NCI-H510A treated with DMSO at 0.1 percent for 48 hours (cell line): ENCODE results near the gene FAM174B.

Source experiments
- DNase-seq: peaks from one replicate; lab custom pipeline; 2025; lab: John Stamatoyannopoulos, UW

The FAM174B gene

DNA sequence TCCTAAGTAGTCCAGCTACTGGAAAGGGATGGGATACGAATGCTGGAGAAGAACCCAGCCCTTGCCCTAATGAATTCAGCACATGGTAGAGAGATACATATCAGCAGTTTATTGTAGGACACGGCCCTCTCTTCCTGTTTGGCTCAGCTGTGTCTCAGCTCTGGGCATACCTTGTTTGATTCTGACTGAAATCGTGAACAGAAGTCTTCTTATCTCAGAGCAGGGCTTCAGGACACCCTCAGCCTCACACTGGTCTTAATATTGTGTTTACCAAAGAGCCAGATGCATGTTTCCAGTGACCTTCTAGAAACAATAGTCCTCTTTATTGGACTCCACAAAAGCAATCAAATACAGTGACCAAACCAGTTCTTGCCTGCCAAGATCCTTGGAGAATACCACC is 54.7 kb downstream of the FAM174B start:
- DNase-seq = no peak

DNA sequence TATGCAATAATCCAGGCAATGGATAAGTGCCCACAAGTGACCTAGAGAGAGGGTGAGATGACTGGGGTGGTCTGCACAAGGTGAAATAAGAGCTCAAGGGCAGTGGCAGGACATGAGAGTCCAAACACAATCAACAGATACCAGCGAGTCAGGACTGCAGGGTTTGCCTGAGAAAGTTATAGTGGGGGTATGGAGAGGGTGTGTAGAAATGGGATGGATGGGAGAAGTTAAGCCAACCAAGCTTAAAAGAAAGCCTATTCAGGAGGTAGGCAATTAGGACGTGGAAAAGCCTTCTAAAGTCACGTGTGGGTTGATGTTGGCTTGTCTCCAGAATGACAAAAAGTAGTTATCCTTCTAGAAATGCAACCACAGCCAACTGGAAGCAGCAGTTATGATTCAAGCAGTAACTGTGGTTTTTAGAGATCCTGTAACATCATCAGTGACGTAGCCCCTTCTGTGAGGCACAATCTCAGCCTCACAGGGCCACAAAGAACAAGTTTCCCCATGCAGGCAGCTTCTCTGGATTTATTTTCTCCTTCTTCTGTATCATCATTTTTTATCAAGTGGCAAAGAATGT is 56.1 kb downstream of the FAM174B start:
- DNase-seq = no peak

DNA sequence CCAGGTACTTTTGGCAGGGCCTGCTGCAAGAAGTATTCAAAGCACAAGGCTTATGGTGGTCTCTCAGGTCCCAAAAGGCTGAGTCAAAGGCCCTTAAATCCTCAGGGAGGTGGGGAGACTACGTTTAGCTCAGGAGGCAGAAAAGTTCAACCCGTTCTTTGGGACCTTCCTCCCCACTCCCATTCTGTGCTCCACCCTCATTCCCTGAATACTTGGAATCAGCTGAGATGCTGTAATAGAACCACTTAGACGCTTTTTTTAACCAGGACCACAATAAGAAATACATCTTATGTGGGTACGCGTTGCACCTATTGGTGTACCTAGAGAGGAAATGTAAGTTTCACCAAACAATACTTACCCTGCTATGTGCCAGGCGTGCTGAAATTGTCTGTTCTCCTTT is 58.0 kb downstream of the FAM174B start:
- DNase-seq = no peak

DNA sequence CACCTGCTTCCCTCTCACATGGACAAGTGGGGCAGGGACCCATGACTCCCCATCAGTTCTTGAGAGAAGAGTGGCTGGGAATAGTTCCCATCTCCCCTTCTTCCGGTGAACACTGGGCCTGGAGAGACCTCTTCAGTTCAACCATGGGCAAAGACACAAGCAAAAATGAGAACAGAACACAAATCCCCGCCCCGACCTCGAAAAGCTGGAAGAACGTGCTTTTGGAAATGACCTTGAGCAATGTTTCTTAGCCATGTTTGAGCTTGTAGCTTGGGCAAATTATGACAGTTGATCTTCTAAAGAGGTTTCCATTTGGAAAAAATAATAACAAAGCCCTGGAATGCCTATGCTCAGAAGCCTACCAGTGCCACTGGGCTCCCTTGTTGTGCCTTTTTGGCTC is 59.0 kb downstream of the FAM174B start:
- DNase-seq = no peak

DNA sequence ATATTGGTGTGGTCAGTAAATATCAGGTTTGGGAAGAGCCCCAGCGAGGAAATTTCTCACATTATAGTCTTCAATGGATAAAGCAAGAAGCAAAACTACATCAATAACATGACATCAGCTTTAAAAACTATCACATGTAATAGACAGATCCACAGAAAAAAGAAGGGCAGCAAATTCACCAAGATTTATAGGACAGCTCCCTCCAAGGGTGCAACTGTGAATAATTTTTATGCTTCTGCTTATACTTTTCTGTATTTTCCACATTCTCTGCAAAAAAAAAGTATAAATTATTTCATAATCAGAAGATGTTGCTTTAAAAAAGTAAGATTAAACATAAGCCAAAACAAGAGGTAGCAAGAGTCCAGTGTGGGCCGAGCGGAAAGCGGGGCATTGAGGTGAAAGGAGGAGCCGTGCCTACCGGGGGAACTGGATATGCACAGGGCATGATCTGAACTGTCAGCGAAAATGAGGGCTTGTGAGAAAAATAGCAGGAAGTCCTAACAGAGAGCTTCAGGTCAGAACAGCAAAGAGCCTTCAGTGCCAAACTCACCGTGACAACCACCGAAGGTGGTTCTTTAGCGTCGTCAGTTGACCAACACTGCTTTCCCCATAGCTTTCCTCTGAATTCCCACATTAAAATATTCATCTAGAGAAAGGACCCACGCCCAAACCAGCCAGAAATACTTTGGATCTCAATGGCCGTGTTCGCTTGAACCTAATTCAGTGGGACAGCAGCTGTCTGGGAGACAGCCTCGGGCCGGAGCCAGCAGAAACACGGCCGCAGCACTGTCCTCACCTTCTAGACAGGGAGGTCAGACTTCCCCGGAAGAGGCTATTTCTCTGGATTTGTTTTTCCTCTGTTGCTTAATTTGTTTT is 59.8 kb downstream of the FAM174B start:
- no peak for DNase-seq

DNA sequence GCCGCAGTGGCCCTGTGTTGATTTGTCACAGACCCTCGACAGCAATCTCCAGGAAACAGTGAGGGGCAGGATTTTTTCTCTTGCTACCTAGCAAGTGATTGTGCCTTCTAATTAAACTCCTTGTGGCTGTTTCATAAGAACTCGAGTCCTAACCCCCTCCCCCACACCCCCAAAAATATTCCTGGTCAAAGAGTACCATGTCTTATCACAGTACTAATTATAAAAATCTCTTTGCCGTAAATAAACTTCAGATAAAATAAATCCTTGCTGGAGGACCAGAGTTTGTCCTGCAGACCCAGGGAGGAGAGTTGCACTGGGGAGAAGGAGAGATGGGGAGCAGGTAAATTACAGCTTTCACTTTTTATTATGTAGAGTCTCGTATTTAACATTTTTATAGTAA is 64.3 kb downstream of the FAM174B start:
- no peak for DNase-seq

DNA sequence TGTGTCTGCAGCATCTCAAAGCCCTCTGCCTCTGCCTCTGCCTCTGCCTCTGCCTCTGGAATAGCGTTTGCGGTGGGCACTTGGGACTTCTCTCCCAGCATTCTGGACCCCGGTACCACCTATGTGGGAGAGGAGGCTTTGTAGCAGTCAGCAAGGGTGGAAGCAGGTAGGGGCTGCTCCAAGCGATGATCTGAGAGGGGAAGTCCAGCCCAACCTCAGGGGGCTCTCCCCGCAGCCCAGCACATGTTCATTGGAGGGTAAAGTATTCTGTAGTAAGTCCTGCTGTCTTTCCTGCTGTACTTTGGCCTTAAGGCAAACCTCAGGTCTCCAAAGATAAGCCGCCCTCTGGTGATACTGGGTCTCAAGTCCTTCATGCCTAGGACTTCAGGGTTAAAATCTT is 68.6 kb downstream of the FAM174B start:
- no peak for DNase-seq

DNA sequence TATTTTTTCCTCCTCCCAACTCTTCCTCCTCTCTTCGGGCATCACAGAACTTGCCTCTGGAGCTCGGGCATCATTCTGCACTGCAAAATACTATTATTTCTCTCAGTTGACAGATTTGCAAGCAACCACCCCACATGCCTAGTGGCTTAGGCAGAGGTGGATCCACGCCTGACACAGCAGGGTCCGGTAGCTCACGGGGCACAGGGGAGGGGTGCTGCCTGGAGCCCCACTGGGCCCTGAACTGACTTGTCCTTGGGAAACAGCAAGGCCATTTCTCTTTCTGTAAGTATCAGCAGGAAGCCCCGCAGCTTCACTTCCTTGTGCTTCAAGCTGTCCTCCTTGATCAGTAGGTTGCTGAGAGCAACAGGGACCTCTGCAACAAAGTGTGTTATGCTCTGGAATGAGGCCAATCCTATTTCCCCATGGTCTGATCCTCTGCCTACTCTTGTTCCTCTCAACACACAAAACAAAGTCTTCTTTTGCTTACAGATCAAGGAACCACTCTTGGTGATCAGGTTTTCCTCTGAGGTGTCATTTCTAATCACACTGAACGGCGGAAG is 69.1 kb downstream of the FAM174B start:
- no peak for DNase-seq

DNA sequence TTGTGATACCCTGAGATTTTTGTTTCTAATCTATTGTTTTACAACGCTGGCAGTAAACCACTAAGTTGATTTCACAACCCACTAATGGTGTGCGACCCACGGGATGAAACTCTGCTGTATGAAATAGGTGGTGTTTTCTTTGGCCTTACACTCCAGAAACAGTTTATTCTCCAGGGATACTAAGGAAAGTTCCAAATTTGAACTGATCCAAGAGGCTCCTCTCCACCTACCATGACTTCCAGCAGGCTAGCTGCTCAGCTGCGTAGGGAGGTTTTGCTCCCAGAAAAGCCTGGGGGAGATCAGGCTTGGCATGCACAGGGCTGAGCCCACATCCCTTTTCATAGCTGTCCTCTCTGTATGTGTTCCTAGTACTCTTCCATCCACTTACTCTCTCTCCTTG is 71.5 kb downstream of the FAM174B start:
- no peak for DNase-seq

DNA sequence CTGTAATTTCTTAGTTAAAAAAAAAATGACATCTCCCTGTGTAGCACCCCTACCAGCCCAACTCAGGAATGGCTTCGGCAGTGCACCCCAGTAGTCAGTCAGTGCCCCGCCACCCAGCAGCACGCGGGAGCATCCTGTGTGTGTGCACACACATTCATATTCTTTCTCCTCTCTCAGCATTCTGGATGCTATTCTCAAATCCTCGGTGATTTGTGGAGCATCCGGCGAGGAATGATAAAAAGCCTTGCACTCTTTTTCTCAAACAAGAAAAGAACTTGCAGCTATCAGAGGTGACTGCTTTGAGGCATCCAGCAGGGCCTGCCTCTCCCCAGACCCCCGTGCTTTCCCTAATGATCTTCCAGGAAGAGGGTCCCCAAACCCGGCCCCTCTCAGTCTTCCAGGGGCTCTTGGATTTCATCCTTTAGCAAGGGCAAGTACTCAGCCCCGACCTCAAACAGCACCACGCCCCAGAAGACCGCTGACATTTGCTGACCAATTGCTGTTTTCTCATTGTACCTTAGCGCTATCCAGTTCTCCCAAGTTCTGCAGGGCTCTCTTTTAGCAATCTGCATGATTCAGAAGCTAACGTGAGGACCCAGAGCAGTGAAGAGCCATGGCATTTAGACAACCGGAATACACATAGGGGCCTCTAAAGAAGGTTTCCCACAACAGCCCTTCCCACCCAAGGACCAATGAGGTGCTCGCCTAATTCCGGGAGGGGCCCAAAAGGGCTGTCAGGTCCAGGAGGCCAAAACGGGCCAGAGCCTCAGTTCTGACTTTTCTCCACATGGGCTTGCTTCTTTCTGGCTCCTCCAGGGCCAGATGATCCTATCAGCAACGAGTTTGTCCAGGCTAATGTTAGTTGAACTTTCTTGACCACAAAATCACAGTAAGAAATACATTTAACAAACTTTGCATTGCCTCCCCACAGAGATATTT is 72.2 kb downstream of the FAM174B start:
- no peak for DNase-seq

DNA sequence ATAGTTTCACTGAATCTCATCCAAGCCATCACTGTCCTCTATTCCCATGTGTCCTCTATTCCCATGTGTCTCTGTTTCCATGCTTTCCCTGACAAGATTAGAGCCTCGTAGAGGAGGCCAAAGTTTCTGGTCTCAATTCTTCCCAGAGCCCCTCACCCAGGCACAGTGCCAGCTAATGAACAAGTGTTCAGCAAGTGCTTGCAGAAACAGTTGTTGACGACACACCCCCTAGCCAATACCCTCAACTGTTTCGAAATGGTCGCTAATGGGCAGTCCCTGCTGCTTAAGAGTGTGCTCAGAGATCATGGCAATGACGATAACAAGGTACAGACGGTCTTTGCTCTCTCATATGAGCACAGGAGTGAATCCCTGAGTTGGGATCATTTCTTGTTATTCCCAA is 73.4 kb downstream of the FAM174B start:
- no peak for DNase-seq

DNA sequence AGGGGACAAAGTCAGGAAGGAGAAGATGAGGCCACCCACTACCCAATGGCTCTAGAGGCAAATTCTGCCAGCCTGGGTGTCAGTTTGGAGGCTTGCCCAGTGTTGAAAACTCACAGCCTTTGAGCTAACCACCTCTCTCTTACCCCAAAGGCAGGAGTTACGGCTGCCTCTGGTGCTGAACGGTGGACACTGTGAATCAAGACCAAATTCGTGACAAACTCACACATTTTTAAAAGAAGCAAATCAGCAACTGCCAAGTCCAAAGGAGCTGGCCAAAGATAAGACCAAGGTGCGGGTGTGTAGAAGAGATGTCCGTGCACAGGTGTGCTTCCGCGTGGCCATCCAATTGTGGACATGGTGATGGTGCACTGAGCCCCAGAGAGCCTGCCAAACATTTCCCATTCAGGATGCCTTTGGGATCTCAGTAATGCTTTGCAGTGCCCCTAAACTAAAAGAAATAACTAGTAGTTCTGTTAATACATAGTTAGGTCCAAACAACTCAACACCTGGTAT is 74.6 kb downstream of the FAM174B start:
- DNase-seq = no peak

DNA sequence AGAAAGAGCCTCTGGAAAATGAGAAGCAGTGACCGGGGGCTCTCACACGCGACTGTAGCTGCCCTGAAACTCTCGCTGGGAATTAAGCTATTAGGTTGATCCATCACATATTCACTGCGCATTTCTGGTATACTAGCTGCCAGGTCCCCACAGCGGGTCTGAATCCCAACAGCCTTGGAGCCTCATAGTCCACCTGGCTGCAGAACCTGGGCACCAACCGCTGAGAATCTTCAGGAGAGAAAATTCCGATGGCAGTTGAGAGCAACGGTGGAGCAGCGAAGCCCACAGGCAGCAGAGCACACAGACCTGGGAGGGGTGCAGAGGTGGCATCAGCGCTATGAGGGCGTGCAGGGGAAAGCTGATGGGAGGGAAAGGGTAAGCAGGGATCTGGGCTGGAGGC is 75.1 kb downstream of the FAM174B start:
- no peak for DNase-seq

DNA sequence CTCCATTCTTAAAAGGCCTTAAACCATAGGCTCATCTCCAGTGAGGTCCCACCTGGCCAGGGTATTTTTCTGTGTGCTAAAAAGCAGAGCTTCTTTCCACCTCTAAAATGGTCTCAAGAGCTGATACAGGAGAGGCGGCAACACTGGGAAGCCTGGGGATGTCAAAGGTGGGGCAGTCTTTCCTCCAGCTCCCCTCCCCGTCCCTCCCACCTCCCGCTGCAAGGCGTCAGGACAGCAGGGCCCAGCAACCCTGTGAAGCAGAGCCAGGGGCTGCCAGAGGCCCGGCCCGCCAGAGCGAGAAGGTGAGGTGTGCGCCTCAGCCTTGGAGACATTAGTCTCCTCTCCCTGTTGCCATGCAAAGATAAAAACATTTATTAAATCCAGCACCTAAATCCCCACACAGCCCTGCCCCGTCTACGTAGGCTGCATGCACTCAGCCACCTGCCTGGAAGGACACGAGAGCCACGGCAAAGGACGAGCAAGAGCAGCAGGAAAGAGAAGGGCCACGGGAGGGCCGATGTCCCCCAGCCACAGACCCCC is 75.6 kb downstream of the FAM174B start:
- no peak for DNase-seq

DNA sequence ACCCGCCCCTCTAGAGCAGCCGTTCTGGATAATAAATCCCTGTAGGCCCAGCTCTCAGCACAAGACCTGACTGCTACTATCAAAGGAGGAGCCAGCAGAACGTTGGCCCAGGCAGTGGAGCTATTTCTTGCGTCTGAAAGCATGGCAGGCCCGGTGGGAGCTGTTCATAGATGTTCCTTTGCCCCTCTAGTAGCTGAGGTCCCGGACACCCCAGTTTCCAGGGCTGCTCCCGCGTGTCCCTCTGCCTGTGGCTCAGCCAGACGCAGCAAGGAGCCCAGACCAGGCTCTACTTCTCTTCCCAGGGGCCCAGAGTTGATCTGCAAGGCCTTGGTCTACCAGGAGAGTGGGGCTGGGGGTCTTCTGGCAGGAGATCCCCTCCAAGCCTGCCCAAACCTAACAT is 76.1 kb downstream of the FAM174B start:
- DNase-seq = no peak

DNA sequence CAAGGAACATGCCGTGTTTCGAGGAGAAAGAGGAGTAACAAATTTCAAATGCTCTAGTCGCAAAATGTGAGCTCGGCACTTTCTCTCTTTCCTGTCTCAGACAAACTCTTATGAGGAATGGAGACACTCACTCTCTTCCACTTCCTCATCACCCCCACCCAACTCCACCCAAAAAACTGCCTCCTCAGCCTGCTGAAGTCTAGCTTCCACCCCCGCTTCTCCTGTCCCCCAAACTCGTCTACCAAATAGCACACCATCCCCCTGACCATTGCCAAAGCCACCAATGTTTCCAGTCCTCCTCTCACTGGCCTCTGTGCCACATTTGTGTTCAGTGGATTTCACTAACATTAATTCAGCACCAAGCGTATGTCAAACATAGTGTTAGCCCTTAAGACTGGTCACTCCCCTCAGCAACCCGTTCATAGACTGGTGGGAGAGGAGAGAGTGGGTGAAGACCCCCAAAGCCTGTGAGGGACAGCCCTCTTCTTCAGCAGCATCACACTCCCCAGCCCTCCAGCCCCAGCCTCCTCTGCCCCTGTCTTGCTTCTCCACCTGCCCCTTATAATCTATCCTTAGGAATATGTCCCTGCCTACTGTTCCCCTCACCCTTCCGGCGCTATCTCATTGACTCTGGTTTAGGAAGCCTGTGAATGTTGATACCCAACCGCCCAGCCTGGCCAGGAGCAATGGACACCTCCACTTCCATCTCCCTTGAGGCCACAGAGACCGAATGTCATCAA is 77.3 kb downstream of the FAM174B start:
- DNase-seq = no peak

DNA sequence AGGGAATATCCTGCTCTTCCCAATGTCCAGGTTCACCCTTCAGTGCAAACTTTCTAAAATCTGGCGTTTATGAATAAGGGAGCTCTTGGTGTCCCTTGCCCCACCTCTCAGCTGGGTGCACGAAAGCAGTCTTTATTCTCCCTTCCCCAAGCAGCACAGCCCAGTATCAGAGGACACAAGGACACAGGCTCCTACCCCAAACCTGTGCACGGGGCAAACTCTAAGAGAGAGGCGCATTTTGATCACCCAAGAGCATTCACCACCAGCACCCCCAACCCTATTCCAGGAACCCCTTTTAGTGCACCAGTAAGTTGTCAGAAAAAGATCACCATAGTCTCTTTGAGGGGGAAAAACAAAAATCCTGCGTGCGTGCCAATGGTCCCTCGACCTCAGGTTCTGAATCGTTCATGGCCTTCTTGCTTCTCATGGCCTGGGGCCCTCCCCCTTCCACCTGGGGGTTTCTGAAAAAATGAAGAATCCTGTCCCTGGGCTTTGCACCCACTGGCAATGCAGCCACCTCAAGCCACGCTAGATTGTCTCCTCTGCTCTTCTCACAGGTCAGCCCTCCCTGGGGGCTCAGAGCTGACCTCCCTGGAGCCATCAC is 78.9 kb downstream of the FAM174B start:
- DNase-seq = no peak

DNA sequence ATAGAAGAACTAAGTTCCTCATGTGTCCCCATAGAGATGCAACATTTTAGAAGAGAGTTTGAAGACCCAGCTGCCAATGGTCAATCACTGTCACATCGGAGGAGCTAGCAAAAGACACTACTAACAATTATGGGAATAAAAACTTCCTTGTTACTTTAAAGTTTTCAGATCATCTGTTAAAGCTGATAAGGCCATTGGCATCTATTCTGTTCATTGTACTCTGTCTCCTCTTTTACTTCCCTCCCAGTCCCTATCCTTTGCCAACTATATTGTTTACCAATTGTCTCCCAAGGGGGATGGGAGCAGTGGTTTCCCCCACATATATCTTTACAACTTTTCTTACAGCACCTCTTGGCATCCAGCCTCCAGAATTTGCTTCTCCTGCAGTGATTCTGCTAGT is 81.0 kb downstream of the FAM174B start:
- no peak for DNase-seq

DNA sequence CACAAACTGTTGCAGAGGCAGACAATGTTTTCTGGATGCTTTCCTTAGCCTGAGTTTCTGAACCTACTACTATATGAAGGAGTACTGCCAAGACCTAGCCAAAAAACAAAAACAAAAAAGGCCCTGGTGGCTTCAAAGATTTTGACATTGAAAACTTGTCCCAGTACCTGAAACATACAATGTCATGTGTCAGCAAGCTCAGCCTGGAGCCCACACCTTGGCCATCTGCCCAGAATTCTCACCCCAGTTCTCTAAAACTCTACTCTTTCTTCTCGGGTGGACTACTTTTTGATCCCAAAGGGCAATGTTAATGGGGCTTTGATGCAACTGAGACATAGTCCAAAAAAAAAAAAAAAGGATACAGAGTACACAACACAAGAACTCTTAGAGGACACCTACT is 81.4 kb downstream of the FAM174B start:
- no peak for DNase-seq

DNA sequence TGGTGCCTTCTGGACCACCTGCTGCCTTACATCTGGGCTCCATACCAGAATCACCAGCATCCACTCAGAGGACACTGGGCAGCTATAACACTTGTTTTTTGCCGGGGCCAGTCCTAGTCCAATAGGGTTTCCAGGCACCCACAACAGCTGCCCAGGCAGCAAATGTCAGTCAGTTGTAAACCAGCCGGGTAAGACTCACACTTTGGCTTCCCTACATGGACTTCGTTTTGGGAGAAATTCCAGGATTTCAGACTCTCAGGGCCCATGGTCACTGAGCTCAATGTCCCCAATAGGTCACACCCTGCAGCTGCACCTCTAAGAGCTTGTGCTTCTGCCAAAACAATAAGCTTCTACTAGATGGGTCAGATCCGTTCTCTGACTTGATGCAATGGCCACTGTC is 83.8 kb downstream of the FAM174B start:
- no peak for DNase-seq

DNA sequence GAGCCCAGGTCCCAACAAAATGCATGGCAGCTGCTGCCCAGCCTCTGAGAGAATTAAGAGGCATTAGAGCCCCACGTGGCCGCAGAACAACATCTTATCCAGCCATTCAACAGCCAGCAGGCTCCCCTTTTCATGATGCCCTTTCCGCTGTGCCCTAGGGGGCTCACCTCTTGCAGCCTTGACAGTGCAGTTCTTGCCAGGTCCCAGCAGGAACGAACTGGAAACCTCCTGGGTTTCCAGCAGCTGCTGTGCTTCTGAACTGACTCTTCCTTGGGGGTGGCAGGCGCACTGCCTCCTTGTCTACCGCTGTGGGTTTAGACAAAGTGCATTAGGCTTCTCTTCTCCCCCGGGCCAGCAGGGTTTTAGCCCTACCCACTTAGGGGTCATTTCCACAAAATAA is 85.2 kb downstream of the FAM174B start:
- no peak for DNase-seq
